AG04450 (cell line): ENCODE measurements around the gene RARRES1. TPM values are rescaled to one million over a fixed set of nuclear protein-coding genes. Genes with fewer than 3 reads are reported as not detected.

ENCODE experiments used
- CTCF ChIA-PET: fragments of 300-600, 350-600 bp; formaldehyde crosslinking; extraction: SDS; loops from one replicate; lab custom pipeline; 2022; ENCODE audit warnings: antibody characterized with exemption, inconsistent platforms; lab: Charles Lee
- POLR2A ChIA-PET: fragments of 350-600 bp; formaldehyde crosslinking; extraction: SDS; loops from one replicate; lab custom pipeline; 2021; ENCODE audit warnings: antibody characterized with exemption, inconsistent platforms; lab: Yijun Ruan, JAX
- DNase-seq: peaks from one replicate; pipeline ENCODE4 v3.0.0-alpha.2; 2011; ENCODE audit warnings: low read depth, low spot score
- H3K27ac ChIP-seq: one replicate; pipeline ENCODE4 v1.5.1; 2012; ENCODE audit warnings: low read depth, low read length, control low read depth
- H3K27me3 ChIP-seq: one replicate; pipeline ENCODE4 v1.6.0; 2012; ENCODE audit warnings: low read length; ENCODE audit not compliant: control insufficient read depth, insufficient read depth
- H3K4me3 ChIP-seq: 2 replicates; pipeline ENCODE4 v1.5.1; 2011; ENCODE audit warnings: mild to moderate bottlenecking, low read depth, low read length, control low read depth
- H3K9me3 ChIP-seq: 2 replicates; pipeline ENCODE4 v1.5.1; 2012; ENCODE audit warnings: low read length; ENCODE audit not compliant: control insufficient read depth, insufficient read depth
- polyA plus RNA-seq: library from polyadenylated mRNA; depleted of rRNA; stranded (reverse); fragments of >200 nt; gene quantifications from 2 replicates; pipeline ENCODE4 v1.2.3, GENCODE V29; 2011
- TF ChIP-seq, protein P1 (sequence below): IDR thresholded peaks from 2 replicates; pipeline ENCODE4 v1.5.1; 2011; ENCODE audit warnings: low read depth, low read length, control low read depth, inconsistent platforms

Gene RARRES1
- polyA plus RNA-seq, 1 experiment: 50.4 TPM

DNA sequence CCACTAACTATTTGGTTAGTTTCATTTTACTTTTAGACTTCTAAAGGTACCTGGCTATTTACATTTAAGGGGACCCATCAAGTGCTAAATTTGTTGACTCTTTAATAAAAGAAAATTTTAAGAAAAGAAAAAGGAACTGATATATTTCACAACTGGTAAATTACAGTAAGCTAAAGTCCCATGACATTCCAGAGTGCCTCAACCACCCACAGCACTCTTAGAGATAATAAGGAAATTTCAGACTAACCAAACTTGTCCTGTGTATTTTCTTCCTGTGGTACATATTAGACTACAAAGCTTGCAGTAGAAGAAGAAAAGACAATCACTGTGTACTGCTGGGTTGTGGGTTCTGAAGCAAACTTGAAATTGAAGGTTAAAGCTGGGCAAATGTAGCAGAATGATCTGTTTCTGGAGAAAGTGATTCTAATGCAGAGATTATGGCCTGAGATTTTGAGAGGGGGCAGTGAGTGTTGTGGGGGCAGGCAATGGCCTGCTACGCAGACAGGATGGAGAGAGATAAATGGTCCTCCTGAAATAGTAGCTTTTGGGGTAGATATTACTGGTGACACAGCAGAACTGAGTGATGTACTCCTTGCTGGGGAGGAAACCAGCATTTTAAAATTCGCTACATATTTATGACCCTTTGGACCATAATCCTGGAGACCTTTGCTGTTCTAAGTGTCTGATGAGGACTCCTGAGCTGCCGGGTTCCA lies 45.1 kb upstream of the RARRES1 start:
- no peaks in the 10 kb centered on the region for H3K27me3 ChIP-seq
- CTCF ChIA-PET: interaction anchor here (1.0 to 2.6 kb wide), 9 partner anchors 12 to 133 kb away, joined by 3 to 20 read pairs (median 4); partner anchors contain the start of gene GFM1
- POLR2A ChIA-PET: no interaction called here
- no peak overlapping the region for H3K27ac ChIP-seq
- no peak overlapping the region for H3K4me3 ChIP-seq
- H3K9me3 ChIP-seq: no peaks in the 10 kb centered on the region; the same call in 1 of the 2 replicates
- TF ChIP-seq, protein P1, sequence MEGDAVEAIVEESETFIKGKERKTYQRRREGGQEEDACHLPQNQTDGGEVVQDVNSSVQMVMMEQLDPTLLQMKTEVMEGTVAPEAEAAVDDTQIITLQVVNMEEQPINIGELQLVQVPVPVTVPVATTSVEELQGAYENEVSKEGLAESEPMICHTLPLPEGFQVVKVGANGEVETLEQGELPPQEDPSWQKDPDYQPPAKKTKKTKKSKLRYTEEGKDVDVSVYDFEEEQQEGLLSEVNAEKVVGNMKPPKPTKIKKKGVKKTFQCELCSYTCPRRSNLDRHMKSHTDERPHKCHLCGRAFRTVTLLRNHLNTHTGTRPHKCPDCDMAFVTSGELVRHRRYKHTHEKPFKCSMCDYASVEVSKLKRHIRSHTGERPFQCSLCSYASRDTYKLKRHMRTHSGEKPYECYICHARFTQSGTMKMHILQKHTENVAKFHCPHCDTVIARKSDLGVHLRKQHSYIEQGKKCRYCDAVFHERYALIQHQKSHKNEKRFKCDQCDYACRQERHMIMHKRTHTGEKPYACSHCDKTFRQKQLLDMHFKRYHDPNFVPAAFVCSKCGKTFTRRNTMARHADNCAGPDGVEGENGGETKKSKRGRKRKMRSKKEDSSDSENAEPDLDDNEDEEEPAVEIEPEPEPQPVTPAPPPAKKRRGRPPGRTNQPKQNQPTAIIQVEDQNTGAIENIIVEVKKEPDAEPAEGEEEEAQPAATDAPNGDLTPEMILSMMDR: no peak
- DNase-seq: no peak

DNA sequence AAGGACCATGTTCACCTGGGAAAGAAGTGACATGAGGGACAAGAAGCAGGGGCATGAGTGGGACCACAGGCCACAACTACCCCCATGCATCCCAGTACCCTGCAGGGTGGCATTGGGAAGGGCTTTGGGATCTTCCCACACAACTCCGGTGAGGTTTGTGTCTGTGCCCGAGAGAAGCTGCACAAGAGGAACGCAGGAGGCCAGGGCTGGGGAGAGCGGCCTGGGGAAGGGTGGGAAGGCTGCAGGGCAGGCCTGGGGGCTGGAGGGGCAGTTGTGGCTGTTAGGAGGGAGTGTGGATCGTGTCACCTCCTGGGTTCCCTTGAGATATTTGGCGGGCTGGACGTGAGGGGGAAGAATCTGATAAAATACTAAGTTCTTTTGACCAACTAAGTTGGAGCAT lies 44.3 kb upstream of the RARRES1 start:
- no peak overlapping the region for H3K27ac ChIP-seq
- ChIA-PET POLR2A (no interaction called here), CTCF (interaction anchor here (1.0 to 2.6 kb wide), 6 partner anchors 13 to 132 kb away, joined by 3 to 20 read pairs (median 6); partner anchors contain the start of gene GFM1)
- TF ChIP-seq, protein P1: no peak
- H3K27me3 ChIP-seq: no peaks in the 10 kb centered on the region
- no peaks in the 10 kb centered on the region; the same call in 1 of the 2 replicates for H3K9me3 ChIP-seq
- DNase-seq: no peak
- no peak overlapping the region for H3K4me3 ChIP-seq

DNA sequence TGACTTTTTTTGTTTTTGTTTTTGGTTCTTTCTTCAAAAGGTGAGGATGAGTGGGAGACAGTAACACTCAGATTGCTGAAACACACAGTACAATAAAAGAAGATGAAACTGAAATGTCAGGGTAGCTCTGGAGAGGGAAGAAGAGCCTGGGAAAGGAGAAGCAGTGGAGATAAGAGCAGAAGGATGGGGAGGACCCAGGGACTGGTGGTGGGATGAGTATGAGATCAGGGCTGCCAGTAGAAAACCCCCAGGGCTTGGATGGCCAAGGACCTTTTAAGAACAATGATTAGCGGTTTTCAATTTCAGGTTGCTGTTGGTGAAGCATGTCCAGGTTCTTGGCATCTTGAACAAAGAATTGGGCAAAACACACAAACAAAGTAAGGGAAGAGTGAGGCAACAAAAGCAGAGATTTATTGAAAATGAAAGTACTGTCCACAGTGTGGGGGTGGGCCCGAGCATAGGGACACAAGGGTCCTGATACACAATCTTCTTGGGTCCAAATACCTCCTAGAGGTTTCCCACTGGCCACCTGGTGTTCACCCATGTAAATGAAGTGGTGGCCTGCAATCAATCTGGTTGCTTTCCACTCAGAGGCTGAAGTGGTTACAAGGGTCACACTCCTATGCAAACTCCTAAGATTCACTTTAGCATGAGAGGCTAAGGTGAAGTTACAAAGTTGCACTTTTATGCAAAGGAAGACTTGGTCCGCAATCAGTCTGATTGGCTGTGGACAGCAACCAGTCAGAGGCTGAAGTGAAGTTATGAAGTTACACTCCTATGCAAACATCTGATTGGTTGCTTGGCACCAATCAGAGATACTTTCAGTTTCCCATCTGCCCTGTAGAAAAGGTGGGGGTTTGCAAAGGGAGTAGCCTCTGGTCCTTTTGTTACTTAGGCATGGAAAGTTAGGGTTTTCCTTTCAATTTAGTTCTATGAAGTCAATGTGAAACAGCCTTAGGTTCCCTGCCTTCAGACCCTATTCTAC lies 43.5 kb upstream of the RARRES1 start:
- TF ChIP-seq, protein P1: no peak
- Histone ChIP-seq H3K27me3 (no peaks in the 10 kb centered on the region), H3K4me3 (no peak overlapping the region), H3K9me3 (no peaks in the 10 kb centered on the region; the same call in 1 of the 2 replicates), H3K27ac (no peak overlapping the region)
- CTCF ChIA-PET: no interaction called here
- POLR2A ChIA-PET: no interaction called here
- no peak for DNase-seq

DNA sequence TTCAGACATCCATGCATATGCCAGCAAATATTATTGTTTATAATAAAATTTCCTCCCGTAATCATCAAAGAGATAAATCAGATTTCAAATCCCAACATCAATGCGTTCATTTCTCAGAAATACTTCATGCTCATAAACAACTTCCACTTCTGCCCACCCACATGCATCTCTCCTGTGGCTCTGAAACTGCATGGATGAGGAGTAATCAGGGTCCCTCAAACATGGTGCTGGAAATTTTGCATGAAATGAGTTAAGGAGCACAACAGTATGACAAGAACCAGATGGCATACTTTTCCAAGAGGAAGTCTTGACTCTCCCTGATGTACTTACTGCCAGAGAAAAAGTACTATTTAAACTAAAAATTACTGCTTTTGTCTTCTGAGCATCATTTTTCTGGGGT lies 42.7 kb upstream of the RARRES1 start:
- no peaks in the 10 kb centered on the region for H3K27me3 ChIP-seq
- CTCF ChIA-PET: no interaction called here
- POLR2A ChIA-PET: no interaction called here
- TF ChIP-seq, protein P1: no peak
- no peak overlapping the region for H3K27ac ChIP-seq
- no peak for DNase-seq
- no peak overlapping the region for H3K4me3 ChIP-seq
- no peaks in the 10 kb centered on the region; the same call in 1 of the 2 replicates for H3K9me3 ChIP-seq
